HUES48 (cell line): ENCODE measurements around the gene WDFY4.
A peak's percentile ranks its signal among the peaks of the same experiment; 100 is the strongest.

Experiments
- H3K27ac ChIP-seq: one replicate; pipeline ENCODE4 v1.7.0; 2013; ENCODE audit warnings: low read depth, low read length, inconsistent platforms
- H3K27me3 ChIP-seq: 2 replicates; pipeline ENCODE4 v1.6.1; 2013; ENCODE audit warnings: mild to moderate bottlenecking, low read length; ENCODE audit not compliant: control insufficient read depth, insufficient read depth
- H3K36me3 ChIP-seq: 2 replicates; pipeline ENCODE4 v1.6.1; 2013; ENCODE audit warnings: low read length; ENCODE audit not compliant: control insufficient read depth, insufficient read depth
- H3K4me1 ChIP-seq: 2 replicates; pipeline ENCODE4 v1.6.1; 2013; ENCODE audit warnings: mild to moderate bottlenecking, low read length; ENCODE audit not compliant: control insufficient read depth, insufficient read depth
- H3K4me3 ChIP-seq: 2 replicates; pipeline ENCODE4 v1.5.1; 2013; ENCODE audit warnings: mild to moderate bottlenecking, low read depth, low read length
- H3K9ac ChIP-seq: 2 replicates; pipeline ENCODE4 v1.6.1; 2013; ENCODE audit warnings: mild to moderate bottlenecking, low read depth, low read length, moderate library complexity
- H3K9me3 ChIP-seq: 2 replicates; pipeline ENCODE4 v1.6.1; 2013; ENCODE audit warnings: low read length; ENCODE audit not compliant: control insufficient read depth, insufficient read depth

WDFY4 gene

DNA sequence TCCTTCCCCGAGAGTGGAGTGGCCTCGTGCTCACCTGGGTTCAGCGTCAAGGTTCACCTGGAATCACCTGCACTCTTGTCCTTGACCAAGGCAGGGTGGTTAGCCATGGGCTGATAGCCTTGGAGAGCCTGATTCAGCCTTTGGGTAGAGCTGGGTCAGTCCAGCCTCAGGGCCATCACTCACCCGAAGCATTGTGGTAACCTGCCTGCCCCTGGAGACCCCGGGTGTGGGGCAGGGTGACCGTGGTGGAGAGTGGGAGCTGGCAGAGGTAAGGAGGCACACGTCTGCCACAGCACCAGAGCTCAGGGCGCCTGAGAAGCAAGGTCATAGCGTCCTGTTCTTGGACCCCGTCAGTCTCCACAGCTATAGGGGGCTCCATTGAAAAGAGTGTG is 27.8 kb upstream of the WDFY4 start:
- H3K27ac ChIP-seq: no peak overlapping the region
- no peaks in the 10 kb centered on the region for H3K36me3 ChIP-seq
- H3K4me1 ChIP-seq: peaks cover 8% of the 10 kb centered on the region; the same call in 1 of the 2 replicates
- no peak overlapping the region for H3K9ac ChIP-seq
- H3K9me3 ChIP-seq: no peaks in the 10 kb centered on the region
- H3K27me3 ChIP-seq: peaks cover 29% of the 10 kb centered on the region
- H3K4me3 ChIP-seq: peak overlapping the region; percentile 63; the same call in 1 of the 2 replicates

DNA sequence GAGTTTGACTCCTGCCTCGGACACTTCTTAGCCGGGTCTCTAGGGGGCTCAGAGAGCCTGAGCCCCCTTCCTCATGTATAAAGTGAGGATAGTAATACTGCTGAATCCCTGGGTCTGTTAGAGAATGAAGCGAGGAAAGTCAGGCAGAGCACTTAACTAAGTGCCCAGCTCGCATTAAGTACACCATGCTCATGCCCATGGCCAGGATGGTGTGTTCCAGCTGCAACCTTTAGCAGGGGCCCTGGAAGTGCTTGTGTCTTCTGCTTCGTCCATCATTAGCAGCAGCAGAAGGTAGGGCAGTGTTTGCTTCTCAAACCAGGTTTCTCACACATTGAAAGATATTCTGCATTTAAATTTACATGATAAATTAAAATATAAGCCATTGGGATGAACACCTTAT is 27.3 kb upstream of the WDFY4 start:
- H3K9me3 ChIP-seq: no peaks in the 10 kb centered on the region
- H3K4me3 ChIP-seq: no peak overlapping the region
- H3K36me3 ChIP-seq: no peaks in the 10 kb centered on the region
- H3K4me1 ChIP-seq: peaks cover 8% of the 10 kb centered on the region; the same call in 1 of the 2 replicates
- no peak overlapping the region for H3K9ac ChIP-seq
- H3K27ac ChIP-seq: no peak overlapping the region
- peaks cover 29% of the 10 kb centered on the region for H3K27me3 ChIP-seq

DNA sequence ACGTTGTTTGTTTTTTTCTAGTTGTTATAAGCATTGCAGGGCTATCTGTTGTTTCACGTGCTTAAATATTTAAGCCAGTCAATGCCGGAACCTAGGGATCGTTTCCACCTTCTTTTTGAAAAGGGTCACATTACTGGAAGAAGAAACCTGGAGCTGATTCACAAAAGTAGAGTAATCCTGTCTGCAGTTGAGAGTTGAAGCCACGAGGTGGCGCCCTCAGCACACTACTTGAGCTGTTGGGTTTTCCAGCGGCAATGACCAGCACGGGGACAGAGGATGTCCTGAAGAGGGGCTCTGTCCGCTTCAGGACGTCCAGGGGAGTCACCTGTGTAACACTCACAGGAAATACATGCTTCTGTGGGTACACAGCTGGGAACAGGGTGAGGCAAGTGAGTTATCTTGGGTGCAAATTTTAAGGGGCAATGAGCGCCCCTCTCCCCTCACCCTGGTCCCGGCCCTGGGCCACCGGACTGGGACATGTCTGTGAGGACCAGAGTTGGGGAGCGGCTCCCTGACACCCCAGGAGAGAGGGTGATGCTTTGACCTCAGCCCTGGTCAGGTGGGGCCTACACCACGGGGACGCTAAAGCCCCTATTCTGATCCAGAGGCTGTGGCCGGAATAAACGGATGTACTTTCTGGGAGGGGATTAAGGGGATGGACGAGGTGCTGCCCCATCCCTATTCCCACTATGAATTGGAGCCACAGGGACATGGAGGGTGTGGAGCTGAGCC is 26.3 kb upstream of the WDFY4 start:
- no peaks in the 10 kb centered on the region for H3K9me3 ChIP-seq
- H3K9ac ChIP-seq: no peak overlapping the region
- H3K27ac ChIP-seq: no peak overlapping the region
- H3K4me1 ChIP-seq: peaks cover 8% of the 10 kb centered on the region; the same call in 1 of the 2 replicates
- no peaks in the 10 kb centered on the region for H3K36me3 ChIP-seq
- no peak overlapping the region for H3K4me3 ChIP-seq
- H3K27me3 ChIP-seq: peaks cover 26% of the 10 kb centered on the region

DNA sequence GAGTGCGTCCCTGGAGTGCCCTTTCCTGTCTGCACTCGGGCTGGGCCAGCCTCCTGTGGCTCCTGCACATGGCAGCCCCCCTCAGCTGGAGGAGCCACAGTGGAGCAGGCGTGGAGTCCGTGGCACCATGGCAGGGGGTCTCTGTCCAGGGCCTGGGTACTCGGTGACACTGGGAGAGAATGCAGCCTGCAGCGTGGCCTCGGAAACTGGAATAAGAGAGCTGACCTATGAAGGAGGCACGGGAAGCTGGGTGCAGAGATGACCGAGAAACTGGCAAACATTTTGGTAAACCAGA is 25.8 kb upstream of the WDFY4 start:
- H3K9me3 ChIP-seq: no peaks in the 10 kb centered on the region
- H3K27ac ChIP-seq: no peak overlapping the region
- no peaks in the 10 kb centered on the region for H3K36me3 ChIP-seq
- peaks cover 8% of the 10 kb centered on the region; the same call in 1 of the 2 replicates for H3K4me1 ChIP-seq
- H3K4me3 ChIP-seq: no peak overlapping the region
- no peak overlapping the region for H3K9ac ChIP-seq
- peaks cover 24% of the 10 kb centered on the region for H3K27me3 ChIP-seq

DNA sequence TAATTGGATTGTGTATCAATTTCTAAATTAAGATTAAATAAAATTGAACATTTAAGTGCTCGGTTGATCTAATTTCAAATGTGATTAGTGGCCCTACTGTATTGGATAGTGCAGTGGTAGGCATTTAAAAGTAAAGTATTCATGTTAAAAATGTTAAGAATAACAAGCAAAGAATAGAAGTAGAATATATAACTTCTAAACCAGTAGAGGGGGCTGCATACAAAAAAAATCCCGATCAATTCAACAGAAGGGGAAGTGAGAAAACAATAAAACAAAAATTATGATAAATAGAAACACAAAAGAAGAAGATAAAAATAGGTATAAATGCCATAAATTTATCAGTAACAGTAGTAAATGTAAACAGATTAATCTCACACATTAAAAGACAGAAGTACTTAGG is 24.9 kb upstream of the WDFY4 start:
- H3K4me3 ChIP-seq: no peak overlapping the region
- H3K27ac ChIP-seq: no peak overlapping the region
- no peak overlapping the region for H3K9ac ChIP-seq
- no peaks in the 10 kb centered on the region for H3K9me3 ChIP-seq
- no peaks in the 10 kb centered on the region for H3K36me3 ChIP-seq
- peaks cover 24% of the 10 kb centered on the region for H3K27me3 ChIP-seq
- H3K4me1 ChIP-seq: peaks cover 8% of the 10 kb centered on the region; the same call in 1 of the 2 replicates

DNA sequence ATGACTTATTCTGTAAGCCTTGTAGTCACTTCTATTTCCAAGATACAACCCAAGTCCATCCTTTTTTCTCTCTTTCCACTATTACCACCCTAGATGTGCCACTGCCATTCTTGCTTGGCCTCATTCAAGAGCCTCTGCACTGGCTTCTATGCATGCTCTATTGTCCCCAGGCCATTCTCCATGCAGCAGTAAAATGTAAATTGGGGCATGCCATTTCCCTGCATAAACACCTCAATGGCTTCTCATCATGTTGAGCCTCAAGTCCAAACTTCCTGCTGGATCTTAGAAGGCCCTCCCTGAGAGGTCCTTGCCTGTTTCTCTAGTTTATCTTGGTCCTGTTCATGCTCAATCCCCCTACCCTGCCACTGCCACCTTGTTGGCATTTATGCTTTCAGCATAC is 23.2 kb upstream of the WDFY4 start:
- Histone ChIP-seq H3K27ac (no peak overlapping the region), H3K4me1 (peaks cover 7% of the 10 kb centered on the region; the same call in 1 of the 2 replicates), H3K27me3 (peaks cover 16% of the 10 kb centered on the region), H3K9ac (no peak overlapping the region), H3K36me3 (no peaks in the 10 kb centered on the region), H3K9me3 (no peaks in the 10 kb centered on the region), H3K4me3 (no peak overlapping the region)

DNA sequence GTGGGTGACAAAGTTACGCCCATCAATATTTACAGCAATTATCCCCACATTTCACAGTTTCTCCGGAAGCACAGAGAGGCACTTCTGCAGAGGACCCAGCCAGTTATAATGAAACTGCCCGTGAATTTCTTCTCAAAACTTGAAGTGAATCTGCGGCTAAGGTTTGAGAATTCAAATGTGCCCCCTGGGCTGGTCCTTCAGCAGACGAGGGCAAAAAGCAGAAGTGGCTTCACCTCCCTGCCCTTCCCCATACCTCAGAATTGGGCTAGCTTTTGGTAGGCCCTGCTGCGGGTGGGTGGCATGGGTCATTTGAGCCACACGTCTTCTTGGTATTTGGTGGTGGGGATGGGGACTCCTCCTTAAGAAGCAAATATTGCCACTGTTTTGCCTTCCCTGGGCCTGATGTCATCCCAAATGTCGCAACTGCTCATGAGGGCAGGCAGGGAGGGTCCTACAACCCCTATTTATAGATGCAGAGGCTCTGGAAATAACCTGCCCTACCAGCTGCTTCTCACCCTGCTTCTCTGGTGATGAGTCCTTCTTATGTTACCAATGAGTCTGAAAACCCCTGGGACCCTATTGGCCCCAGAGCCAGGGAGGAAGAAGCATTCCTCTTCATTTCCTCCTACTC is 16.6 kb upstream of the WDFY4 start:
- H3K27me3 ChIP-seq: no peaks in the 10 kb centered on the region
- H3K9me3 ChIP-seq: no peaks in the 10 kb centered on the region
- H3K9ac ChIP-seq: no peak overlapping the region
- H3K36me3 ChIP-seq: no peaks in the 10 kb centered on the region
- H3K4me3 ChIP-seq: no peak overlapping the region
- H3K4me1 ChIP-seq: peaks cover 4% of the 10 kb centered on the region; the same call in 1 of the 2 replicates
- H3K27ac ChIP-seq: no peak overlapping the region

DNA sequence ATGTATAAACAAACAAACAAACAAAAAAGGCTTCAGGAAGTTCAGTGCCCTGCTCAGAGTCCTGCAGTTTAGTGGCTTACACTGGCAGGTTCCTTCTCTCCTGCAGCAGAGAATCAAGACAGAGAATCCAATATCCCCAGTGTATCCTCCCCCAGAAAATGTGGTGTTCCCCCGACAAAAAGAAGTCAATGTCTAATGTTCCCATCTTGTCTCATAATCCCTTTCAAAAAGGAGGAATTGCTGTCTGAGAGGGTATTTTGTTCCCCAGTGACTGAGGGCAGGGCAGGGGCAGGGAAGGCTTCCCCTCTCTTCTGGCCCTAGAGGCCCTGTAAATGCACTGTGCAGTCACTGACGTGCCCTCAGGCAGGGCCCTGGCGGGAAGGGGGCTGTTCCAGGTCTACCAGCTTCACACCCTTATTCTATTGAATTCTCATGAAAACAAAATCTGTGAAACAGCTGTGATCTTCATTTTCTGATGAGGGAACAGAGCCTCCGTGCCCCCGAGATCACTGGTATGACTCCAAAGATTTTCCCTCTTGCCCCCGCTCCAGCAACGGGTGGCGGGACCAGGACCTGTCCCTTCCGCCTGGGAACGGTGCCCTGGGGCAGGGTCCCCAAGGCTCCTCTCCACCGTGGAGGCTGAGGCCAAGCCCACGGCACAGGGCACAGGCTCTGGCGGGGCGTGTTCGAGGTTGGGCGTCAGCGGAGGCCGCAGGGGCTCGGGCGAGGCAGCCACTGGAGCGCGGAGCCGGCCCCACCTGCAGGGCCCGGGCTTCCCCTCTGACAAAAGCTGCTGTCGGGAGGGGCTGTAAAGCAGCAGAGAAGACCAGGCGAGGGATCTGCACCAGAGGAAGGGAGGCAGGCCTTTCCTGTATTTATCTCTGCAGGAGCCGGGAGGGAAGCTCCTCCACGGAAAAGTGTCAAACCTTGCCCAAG is 13.4 kb upstream of the WDFY4 start:
- no peak overlapping the region for H3K27ac ChIP-seq
- H3K36me3 ChIP-seq: no peaks in the 10 kb centered on the region
- H3K9ac ChIP-seq: no peak overlapping the region
- H3K4me1 ChIP-seq: peaks cover 4% of the 10 kb centered on the region; the same call in 1 of the 2 replicates
- H3K4me3 ChIP-seq: peak overlapping the region; percentile 40; the same call in 1 of the 2 replicates
- H3K9me3 ChIP-seq: no peaks in the 10 kb centered on the region
- no peaks in the 10 kb centered on the region for H3K27me3 ChIP-seq

DNA sequence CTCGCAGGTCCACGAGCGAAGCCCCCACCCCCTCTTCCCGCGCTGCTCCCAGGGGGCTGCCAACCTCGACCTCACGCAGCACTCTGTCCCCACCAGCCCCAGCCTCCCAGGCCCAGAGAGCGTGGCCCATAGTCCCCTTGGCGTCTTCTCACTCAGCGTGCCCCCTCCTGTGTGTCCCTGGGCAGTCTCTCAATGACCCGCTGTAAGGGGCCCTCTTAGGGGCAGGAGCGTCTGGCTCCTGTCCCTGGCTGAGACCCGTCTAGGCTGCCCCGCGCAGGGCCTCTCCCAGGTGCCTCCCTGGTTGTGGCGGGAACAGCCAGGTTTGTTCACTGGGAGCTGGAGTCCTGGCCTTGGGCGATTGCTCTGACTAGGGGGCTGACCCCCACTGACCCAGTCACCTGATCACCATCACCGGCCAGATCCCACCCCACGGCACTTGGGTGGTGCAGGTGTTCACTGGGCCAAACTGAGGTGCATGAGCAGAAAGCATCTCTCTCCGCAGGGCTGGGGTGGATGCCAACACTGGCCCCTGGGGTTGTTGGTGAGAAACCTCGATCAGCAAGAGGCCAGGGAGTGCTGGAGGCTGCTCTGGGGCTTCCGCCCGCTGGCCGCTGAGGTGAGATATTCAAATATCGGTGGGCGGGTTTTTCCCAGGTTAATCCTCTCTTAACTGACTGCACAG is 12.6 kb upstream of the WDFY4 start:
- H3K9ac ChIP-seq: no peak overlapping the region
- H3K27ac ChIP-seq: no peak overlapping the region
- H3K27me3 ChIP-seq: no peaks in the 10 kb centered on the region
- H3K4me3 ChIP-seq: no peak overlapping the region
- H3K36me3 ChIP-seq: no peaks in the 10 kb centered on the region
- no peaks in the 10 kb centered on the region for H3K9me3 ChIP-seq
- peaks cover 4% of the 10 kb centered on the region; the same call in 1 of the 2 replicates for H3K4me1 ChIP-seq

DNA sequence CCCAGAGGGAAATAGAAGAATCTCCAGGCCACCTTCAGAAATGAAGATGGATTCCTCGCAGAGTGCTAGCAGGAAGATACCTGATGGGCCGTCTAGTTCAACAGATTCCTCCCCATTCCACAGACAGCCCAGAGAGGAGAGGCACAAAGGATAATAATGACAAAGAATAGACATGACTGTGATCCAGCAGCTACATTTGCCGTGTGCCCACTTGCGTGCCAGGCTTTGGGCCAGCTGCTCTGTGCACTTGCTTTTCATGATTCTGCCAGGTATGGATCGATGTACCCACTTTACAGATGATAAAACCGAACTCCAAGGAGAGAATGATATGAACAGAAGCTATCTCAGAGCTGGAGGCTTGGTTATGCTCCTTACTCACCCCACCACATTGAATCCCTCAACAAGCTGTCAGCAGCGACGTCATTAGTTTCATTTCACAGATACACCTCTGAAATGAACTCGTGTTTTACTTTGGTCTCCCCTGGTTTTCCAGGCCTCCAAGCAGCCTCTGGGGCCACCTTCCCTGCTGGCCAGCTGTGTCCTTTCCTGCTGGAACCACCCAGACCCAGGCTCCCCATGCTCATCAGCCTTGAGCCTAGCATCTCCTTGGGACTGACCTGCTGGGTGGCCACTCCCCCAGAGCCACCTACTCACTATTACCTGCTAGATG is 11.9 kb upstream of the WDFY4 start:
- no peaks in the 10 kb centered on the region for H3K27me3 ChIP-seq
- H3K36me3 ChIP-seq: no peaks in the 10 kb centered on the region
- H3K4me1 ChIP-seq: peaks cover 4% of the 10 kb centered on the region; the same call in 1 of the 2 replicates
- no peak overlapping the region for H3K9ac ChIP-seq
- H3K4me3 ChIP-seq: no peak overlapping the region
- H3K27ac ChIP-seq: no peak overlapping the region
- 0 out of 2 replicates have a peak, but pooled peaks cover under 1% of the 10 kb centered on the region for H3K9me3 ChIP-seq
